HG02588 (cell line): ENCODE measurements around the gene KCND3.

Source experiments
- ATAC-seq: cut with Tn5 transposase; IDR thresholded peaks from one replicate; pipeline ENCODE4 v1.9.1; 2021; ENCODE audit warnings: mild to moderate bottlenecking, moderate library complexity; ENCODE audit not compliant: unreplicated experiment

The KCND3 gene

GRCh38 chr1:111921948-111922347, 67.5 kb downstream of the KCND3 start:
- no peak for ATAC-seq

- no peak for ATAC-seq
Observed at GRCh38 chr1:111920221-111921024, 69.0 kb downstream of the KCND3 start.

GRCh38 chr1:111911776-111912515, 77.5 kb downstream of the KCND3 start:
- ATAC-seq, result no peak

- no peak for ATAC-seq
Observed at GRCh38 chr1:111911061-111911460, 78.4 kb downstream of the KCND3 start.

GRCh38 chr1:111909030-111909429, 80.4 kb downstream of the KCND3 start:
- no peak for ATAC-seq

GRCh38 chr1:111908011-111908621, 81.4 kb downstream of the KCND3 start:
- ATAC-seq, result no peak

- ATAC-seq, result no peak
Observed at GRCh38 chr1:111907321-111907720, 82.1 kb downstream of the KCND3 start.

- no peak for ATAC-seq
Observed at GRCh38 chr1:111906816-111907215, 82.7 kb downstream of the KCND3 start.

- ATAC-seq, result no peak
Observed at GRCh38 chr1:111906111-111906510, 83.4 kb downstream of the KCND3 start.

- ATAC-seq, result no peak
Observed at GRCh38 chr1:111904478-111905218, 84.8 kb downstream of the KCND3 start.

- no peak for ATAC-seq
Observed at GRCh38 chr1:111903871-111904449, 85.5 kb downstream of the KCND3 start.

- no peak for ATAC-seq
Observed at GRCh38 chr1:111903148-111903870, 86.2 kb downstream of the KCND3 start.

GRCh38 chr1:111895469-111895868, 94.0 kb downstream of the KCND3 start:
- no peak for ATAC-seq

GRCh38 chr1:111895017-111895416, 94.5 kb downstream of the KCND3 start:
- no peak for ATAC-seq

- no peak for ATAC-seq
Observed at GRCh38 chr1:111894497-111894896, 95.0 kb downstream of the KCND3 start.

- ATAC-seq, result no peak
Observed at GRCh38 chr1:111891566-111891965, 97.9 kb downstream of the KCND3 start.

GRCh38 chr1:111888740-111889376, 100.6 kb downstream of the KCND3 start:
- ATAC-seq, result no peak

GRCh38 chr1:111887875-111888274, 101.6 kb downstream of the KCND3 start:
- ATAC-seq, result no peak

GRCh38 chr1:111887385-111887784, 102.1 kb downstream of the KCND3 start:
- no peak for ATAC-seq

GRCh38 chr1:111886741-111887140, 102.7 kb downstream of the KCND3 start:
- ATAC-seq, result no peak
